Measurements from ENCODE around the gene CST3.

CST3 gene

DNA sequence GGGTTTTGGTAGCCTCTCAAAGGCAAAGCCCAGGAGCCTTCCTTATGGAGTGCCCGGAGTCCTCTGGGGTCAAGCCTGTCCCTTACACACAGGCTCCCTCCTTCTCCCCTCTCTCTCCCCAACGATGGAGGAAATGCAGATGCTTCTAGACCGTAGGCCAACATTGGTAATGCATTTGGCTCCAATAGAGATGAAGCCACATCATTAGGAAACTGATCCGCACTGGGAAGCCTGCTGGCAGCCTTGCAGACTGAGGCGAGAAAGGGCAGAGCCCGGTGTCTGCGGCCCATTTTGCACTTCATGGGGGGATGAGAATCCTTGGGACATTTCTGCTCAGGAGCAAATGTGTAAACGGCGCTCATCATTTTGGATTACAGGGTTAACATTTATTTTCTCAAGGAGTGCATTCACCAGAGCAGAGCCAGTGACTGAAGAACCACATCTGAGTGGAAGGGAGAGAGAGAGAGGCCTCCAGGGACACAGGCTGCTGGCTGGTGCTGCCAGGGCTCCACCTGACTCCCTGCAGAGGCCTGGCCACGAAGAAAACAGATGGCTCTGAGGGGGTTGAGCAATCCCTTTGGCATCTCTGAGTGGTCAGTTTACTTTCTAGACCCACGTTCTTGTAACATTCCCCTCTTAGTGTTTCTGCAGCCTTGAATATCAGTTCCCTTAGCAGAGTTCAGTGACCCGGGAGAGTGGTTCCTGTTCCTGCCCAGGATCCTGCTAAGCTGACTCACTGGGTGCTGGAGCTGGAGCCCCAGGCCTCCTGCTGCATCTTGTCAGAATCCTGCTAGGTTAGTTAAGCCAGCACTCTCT is 4.4 kb upstream of the CST3 start:
- no peak for DNase-seq (ENCODE audit: low spot score)
- TF ChIP-seq, protein P1, sequence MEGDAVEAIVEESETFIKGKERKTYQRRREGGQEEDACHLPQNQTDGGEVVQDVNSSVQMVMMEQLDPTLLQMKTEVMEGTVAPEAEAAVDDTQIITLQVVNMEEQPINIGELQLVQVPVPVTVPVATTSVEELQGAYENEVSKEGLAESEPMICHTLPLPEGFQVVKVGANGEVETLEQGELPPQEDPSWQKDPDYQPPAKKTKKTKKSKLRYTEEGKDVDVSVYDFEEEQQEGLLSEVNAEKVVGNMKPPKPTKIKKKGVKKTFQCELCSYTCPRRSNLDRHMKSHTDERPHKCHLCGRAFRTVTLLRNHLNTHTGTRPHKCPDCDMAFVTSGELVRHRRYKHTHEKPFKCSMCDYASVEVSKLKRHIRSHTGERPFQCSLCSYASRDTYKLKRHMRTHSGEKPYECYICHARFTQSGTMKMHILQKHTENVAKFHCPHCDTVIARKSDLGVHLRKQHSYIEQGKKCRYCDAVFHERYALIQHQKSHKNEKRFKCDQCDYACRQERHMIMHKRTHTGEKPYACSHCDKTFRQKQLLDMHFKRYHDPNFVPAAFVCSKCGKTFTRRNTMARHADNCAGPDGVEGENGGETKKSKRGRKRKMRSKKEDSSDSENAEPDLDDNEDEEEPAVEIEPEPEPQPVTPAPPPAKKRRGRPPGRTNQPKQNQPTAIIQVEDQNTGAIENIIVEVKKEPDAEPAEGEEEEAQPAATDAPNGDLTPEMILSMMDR (IDR thresholded peaks at IDR 0.05; ENCODE audit: extremely low read depth, missing control alignments): no peak

- TF ChIP-seq, protein P1 (IDR thresholded peaks at IDR 0.05; ENCODE audit: extremely low read depth, missing control alignments): no peak
- DNase-seq (ENCODE audit: low spot score): no peak
These were observed 3.2 kb upstream of the CST3 start for GRCh38 chr20:23640671-23641667.

DNA sequence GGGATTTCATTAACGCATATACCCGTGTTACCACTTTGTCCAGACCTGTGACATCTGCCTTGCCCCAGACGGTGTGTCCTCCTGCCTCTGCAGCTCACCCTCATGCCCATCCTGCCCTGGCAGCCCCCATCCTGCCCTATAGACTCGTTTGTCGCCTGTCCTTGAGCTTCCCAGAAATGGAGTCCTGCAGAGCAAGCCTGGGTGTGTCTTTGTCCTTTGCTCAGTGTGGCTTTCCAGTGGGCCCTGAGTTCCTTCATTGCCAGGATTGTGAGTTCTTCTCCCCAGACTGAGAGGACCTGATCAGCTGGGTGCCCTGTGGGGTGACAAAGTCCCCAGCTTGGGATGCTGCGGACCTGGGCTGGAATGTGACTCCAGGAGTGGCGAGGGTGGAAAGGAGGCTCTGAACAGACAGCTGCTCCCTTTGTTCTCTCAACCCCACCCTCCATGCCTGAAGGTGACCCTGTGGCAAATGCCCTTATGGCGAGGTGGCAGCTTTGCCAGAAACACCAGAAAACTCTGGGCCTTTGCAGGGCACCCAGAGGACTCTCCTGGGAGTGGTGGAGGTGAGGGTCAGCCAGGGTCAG is 2.4 kb upstream of the CST3 start:
- TF ChIP-seq, protein P1 (IDR thresholded peaks at IDR 0.05; ENCODE audit: extremely low read depth, missing control alignments): no peak
- DNase-seq (ENCODE audit: low spot score): no peak

- DNase-seq (ENCODE audit: low spot score): no peak
- TF ChIP-seq, protein P1 (IDR thresholded peaks at IDR 0.05; ENCODE audit: extremely low read depth, missing control alignments): no peak
These were observed 1.8 kb upstream of the CST3 start for GRCh38 chr20:23639490-23639958.

GRCh38 chr20:23638309-23638708 is 554 bp upstream of the CST3 start:
- no peak for DNase-seq (ENCODE audit: low spot score)
- TF ChIP-seq, protein P1 (IDR thresholded peaks at IDR 0.05; ENCODE audit: extremely low read depth, missing control alignments): no peak

DNA sequence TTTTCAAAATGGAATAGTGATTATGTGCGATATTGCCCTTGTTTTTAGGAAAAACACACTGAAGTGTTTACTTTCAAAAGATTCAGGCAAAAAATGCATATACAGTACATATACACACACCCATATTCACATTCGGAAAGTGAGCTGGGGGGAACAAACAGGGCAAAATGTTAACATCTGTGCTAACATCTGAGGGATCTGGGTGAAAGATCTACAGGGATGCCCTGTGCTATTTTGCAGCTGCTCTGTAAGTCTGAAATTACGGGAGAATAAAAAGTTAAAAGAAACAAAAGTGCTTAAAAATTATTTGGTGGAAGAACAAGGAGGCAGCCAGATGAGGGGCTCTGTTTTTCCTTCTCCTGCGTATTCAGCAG is 860 bp downstream of the CST3 start:
- DNase-seq (ENCODE audit: low spot score): no peak
- TF ChIP-seq, protein P1 (IDR thresholded peaks at IDR 0.05; ENCODE audit: extremely low read depth, missing control alignments): no peak
